Type B pancreatic cell (in vitro differentiated cells): ENCODE results near the gene STAC. TPM values are rescaled to one million over a fixed set of nuclear protein-coding genes. Genes with fewer than 3 reads are reported as not detected.

Experiments
- DNase-seq: peaks from one replicate; pipeline ENCODE4 v3.0.0; 2021; ENCODE audit warnings: mixed read lengths; ENCODE audit not compliant: unreplicated experiment; ENCODE audit errors: extremely low spot score
- H3K27ac Mint-ChIP-seq: 2 replicates; pipeline ENCODE4 v1.8.0; 2021; ENCODE audit warnings: mild to moderate bottlenecking, mixed read lengths
- H3K27me3 Mint-ChIP-seq: 2 replicates; pipeline ENCODE4 v1.8.0; 2021; ENCODE audit warnings: mixed read lengths
- H3K36me3 Mint-ChIP-seq: 2 replicates; pipeline ENCODE4 v1.8.0; 2021; ENCODE audit warnings: mixed read lengths
- H3K4me1 Mint-ChIP-seq: one replicate; pipeline ENCODE4 v1.8.0; 2021; ENCODE audit warnings: mixed read lengths; ENCODE audit not compliant: unreplicated experiment
- H3K4me3 Mint-ChIP-seq: 2 replicates; pipeline ENCODE4 v1.8.0; 2021; ENCODE audit warnings: mild to moderate bottlenecking, mixed read lengths
- H3K9me3 Mint-ChIP-seq: 2 replicates; pipeline ENCODE4 v1.8.0; 2021; ENCODE audit warnings: mixed read lengths
- total RNA-seq: library from RNA; stranded (reverse); gene quantifications from 2 replicates; pipeline ENCODE4 v1.2.1, GENCODE V29; 2021; ENCODE audit warnings: low replicate concordance
- TF ChIP-seq, protein P1 (sequence below): fragments of 200-600 bp; sonication (generic); conservative IDR thresholded peaks from 2 replicates; pipeline ENCODE4 v1.5.0; 2021; ENCODE audit warnings: antibody characterized with exemption, mild to moderate bottlenecking

Gene STAC
- total RNA-seq, 1 donor from 2014 or later = 3.5 TPM

DNA sequence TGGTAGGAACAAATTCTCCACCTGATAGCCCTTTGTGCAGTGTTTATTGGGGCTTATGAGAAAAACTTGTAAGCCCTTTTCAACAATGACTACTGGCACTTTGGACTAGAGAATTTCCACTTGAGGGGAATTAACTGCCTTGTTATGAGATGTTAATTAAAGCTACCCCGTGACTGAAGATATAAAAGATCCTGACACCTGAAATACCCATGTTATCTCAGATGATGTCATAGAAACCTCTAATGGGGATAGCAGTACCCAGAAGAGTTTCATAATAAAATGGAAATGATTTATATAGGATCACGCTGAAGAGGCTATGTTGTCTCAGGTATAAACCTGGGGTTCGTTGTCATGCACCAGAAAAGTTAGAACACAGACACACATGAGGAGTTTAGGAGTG is 14.5 kb upstream of the STAC start:
- Mint-ChIP-seq H3K36me3 (no peaks in the 10 kb centered on the region), H3K27ac (no peak overlapping the region), H3K27me3 (no peaks in the 10 kb centered on the region), H3K9me3 (peaks cover 4% of the 10 kb centered on the region), H3K4me3 (no peak overlapping the region), H3K4me1 (no peaks in the 10 kb centered on the region)
- TF ChIP-seq, protein P1, sequence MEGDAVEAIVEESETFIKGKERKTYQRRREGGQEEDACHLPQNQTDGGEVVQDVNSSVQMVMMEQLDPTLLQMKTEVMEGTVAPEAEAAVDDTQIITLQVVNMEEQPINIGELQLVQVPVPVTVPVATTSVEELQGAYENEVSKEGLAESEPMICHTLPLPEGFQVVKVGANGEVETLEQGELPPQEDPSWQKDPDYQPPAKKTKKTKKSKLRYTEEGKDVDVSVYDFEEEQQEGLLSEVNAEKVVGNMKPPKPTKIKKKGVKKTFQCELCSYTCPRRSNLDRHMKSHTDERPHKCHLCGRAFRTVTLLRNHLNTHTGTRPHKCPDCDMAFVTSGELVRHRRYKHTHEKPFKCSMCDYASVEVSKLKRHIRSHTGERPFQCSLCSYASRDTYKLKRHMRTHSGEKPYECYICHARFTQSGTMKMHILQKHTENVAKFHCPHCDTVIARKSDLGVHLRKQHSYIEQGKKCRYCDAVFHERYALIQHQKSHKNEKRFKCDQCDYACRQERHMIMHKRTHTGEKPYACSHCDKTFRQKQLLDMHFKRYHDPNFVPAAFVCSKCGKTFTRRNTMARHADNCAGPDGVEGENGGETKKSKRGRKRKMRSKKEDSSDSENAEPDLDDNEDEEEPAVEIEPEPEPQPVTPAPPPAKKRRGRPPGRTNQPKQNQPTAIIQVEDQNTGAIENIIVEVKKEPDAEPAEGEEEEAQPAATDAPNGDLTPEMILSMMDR = no peak
- no peak for DNase-seq

DNA sequence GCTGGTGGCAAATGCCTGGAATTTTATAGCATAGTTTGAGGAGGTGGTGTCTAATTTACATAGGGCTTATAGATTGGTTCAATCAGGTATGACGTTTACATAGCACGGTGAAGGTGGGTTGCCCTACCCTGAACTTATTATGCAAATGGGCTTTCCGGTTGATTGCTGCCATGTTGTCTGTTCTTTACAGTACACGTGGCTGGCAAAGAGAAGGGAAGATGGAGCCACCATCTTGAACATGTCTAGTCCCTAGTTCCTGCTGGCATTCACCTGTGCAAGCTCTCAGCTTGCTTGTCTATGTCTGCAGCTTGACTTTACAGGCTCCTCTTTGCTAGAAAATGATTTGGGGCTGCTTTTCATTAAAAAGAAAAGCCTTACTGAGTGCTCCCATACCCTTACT is 14.0 kb upstream of the STAC start:
- Mint-ChIP-seq H3K4me1 (no peaks in the 10 kb centered on the region), H3K27ac (no peak overlapping the region), H3K9me3 (peaks cover 4% of the 10 kb centered on the region), H3K36me3 (no peaks in the 10 kb centered on the region), H3K4me3 (no peak overlapping the region), H3K27me3 (no peaks in the 10 kb centered on the region)
- TF ChIP-seq, protein P1 = no peak
- no peak for DNase-seq

DNA sequence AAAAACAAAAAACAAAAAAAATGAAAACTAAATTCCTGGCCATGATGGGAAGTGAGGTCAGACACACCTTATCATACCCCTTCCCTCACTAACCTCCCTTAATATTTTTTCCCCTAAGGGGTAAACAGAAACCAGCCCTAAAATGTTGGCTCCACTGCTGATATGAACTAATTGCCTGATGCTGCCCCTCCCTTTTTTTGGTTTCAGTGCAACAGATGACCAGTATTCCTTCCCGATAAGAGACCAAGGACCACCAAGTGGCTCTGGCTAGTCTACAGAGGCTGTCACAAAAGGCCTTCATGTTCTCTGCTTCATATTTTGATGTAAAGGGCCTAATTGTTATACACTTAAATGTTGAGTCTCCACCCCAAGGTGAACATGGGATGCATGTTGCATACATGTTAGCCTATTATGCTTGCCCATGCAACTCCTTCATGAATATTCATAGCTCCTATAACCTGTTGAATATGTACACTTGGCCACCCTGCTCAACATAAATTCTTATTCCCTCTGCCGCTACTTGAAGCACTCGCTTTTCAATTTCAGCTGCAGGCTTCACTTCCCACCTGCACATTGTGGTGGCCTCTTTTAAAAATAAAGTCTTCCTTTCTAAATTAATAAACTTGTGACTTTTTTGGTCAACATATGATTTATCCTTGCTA is 12.3 kb upstream of the STAC start:
- DNase-seq = no peak
- H3K9me3 Mint-ChIP-seq = peaks cover 4% of the 10 kb centered on the region
- no peaks in the 10 kb centered on the region for H3K36me3 Mint-ChIP-seq
- H3K27ac Mint-ChIP-seq = no peak overlapping the region
- no peaks in the 10 kb centered on the region for H3K4me1 Mint-ChIP-seq
- H3K4me3 Mint-ChIP-seq = no peak overlapping the region
- TF ChIP-seq, protein P1 = no peak
- no peaks in the 10 kb centered on the region for H3K27me3 Mint-ChIP-seq

DNA sequence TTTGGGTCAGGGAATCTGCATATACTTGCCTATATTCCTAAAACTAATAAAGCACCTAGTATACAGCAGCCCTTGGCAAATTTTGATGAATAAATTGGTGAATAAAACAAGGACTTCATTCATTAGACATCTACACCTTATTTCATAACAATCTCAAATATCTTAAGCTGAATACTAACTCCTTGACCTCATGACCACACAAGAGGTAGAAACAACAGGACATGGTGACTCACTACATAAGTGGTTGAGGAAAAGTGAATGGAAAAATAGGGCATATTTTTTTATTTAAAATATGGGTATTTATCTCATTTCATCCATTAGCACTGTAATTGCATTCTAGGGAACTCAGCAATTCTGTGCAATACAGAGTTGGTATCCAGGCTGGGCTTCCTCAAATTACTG is 7.8 kb upstream of the STAC start:
- Mint-ChIP-seq H3K4me3 (no peak overlapping the region), H3K27me3 (no peaks in the 10 kb centered on the region), H3K27ac (no peak overlapping the region), H3K9me3 (no peaks in the 10 kb centered on the region), H3K36me3 (no peaks in the 10 kb centered on the region), H3K4me1 (no peaks in the 10 kb centered on the region)
- TF ChIP-seq, protein P1 = no peak
- no peak for DNase-seq

DNA sequence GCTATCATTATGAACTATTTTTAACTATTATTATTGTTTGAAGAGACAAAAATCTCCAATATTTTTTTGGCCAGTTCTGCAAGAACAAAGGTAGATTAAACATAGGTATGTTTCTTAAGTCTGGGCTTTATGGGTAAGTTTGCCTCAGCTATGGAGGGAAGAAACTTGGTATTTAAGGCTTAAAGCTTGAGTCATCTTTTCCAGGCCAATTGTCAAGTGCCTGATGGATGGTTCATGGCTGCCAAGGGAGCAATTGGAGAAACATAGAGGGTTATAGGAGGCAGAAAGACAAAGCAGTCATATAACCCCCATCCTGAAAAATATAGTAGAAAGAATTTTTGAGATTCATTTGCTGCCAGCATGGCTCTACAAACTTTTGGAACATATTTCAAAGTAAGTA is 7.2 kb upstream of the STAC start:
- Mint-ChIP-seq H3K4me1 (no peaks in the 10 kb centered on the region), H3K27me3 (peaks cover 3% of the 10 kb centered on the region), H3K36me3 (no peaks in the 10 kb centered on the region), H3K9me3 (no peaks in the 10 kb centered on the region), H3K4me3 (no peak overlapping the region), H3K27ac (no peak overlapping the region)
- no peak for DNase-seq
- TF ChIP-seq, protein P1 = no peak

DNA sequence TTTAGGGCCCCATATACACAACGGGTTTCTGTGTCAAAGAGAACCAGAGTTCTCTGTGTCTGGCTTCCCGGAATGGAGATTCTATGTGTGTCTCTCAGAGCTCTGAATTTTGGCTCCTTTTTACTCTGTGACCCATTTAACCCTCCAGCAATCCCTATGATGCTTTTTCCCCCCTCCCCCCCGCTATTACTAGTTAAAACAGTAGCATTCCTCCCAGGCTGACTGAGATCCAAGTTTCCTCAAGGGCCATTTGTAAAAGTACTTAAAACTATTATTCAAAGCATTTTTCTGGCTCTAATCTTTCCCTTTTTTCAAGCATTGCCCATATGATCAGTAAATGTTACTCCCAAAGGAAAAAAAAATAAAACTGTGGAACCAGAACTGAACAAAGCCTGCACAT is 6.6 kb upstream of the STAC start:
- no peak overlapping the region for H3K4me3 Mint-ChIP-seq
- no peak overlapping the region for H3K27ac Mint-ChIP-seq
- H3K9me3 Mint-ChIP-seq = no peaks in the 10 kb centered on the region
- H3K27me3 Mint-ChIP-seq = peaks cover 5% of the 10 kb centered on the region
- no peaks in the 10 kb centered on the region for H3K36me3 Mint-ChIP-seq
- DNase-seq = no peak
- TF ChIP-seq, protein P1 = no peak
- no peaks in the 10 kb centered on the region for H3K4me1 Mint-ChIP-seq
